IPS-18c (cell line): ENCODE results near the gene NPFF.
"Not testable (repeated sequence)": the region's sequence is repeated elsewhere in the genome, so short reads cannot be mapped to it uniquely, and the experiment has no call there.

Experiments used
- H3K4me3 ChIP-seq: 2 replicates; pipeline ENCODE4 v1.7.0; 2013; ENCODE audit warnings: low read depth, mild to moderate bottlenecking, low read length, moderate library complexity; ENCODE audit not compliant: insufficient read depth
- H3K9me3 ChIP-seq: one replicate; pipeline ENCODE4 v1.6.1; 2013; ENCODE audit warnings: mild to moderate bottlenecking, low read length, moderate library complexity; ENCODE audit not compliant: control insufficient read depth, insufficient read depth

The NPFF gene, protein sequence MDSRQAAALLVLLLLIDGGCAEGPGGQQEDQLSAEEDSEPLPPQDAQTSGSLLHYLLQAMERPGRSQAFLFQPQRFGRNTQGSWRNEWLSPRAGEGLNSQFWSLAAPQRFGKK

DNA sequence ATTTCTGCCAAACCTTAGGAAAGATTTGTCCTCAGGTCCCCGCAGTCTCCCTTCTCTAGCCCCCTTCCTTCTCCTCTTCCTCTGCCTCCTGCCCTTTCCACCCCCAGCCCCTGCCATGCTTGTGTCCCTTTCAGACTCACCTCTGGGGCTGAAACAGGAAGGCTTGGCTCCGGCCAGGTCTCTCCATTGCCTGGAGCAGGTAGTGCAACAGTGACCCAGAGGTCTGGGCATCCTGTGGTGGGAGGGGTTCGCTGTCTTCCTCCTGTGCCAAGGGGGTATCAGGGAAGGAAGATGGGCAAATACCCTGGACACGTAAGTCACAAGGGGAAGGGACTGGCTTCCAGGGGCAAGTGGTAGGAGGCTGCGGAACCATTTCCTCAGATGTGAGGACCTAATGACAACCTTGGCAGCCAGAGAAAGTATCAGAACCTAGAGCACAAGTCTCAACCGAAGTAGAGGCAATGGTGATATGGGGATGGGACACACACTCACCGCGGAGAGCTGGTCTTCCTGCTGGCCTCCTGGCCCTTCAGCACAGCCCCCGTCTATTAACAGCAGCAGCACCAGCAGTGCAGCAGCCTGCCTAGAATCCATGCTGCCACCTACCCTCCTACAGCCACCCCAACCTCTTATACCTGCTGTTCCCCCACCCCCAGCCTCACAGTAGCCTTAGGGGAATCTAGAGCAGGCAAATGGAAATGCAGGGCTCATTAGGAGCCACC is at the start of gene NPFF:
Gene NPFF, minus strand, starts transcription at position 604 of the 722 bp plus-strand sequence. Its CDS starts 10 bp downstream, at position 594.
- H3K4me3 ChIP-seq = no peak within 1 kb of the TSS

DNA sequence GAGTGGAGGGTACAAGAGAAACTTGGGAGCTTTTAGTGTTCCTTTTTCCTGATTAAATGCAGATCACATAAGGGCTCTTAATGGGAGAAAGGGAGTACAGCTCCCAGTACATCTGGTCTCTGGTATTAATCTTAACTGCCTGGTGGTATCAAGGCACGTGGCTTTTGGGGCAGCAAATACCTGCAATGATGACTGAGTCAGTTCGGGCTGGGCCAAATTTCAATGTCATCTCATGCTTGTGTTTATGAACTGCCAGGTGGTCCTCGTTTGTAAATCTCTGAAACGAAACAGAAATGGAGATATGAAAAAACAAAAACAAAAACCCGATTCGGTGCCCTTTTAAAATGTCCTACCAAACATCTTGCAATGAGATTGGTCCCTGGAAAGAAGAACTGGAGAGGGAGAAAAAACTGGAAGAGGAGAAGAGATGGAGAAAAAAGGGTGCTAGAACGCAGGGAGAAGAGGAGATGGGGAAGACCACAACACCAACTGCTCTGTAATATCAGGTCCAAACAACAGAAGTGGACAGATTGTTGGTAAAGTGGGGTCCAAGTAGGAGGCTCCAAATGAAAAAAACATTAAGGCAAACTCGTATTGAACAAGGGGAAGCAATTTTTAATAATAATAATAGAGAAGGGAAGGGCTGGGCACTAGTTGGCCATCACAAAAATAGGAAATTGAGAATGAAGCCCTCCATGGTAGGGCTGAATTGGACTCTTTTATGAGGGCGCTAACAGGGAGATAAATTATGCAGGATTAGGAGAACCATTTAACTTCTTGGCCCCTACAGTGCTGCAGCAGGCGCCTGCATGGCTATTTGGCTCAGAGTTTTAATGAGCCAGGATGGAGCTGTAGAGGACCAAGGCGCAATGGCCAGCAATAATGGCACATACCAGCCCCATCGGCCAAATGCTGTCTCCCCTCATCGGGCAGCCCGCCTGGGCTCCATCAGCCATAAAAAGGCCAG is 45.4 kb upstream of the NPFF start:
- H3K4me3 ChIP-seq = no peak overlapping the region
- H3K9me3 ChIP-seq = peaks cover 3% of the 10 kb centered on the region

More for the DNA sequence above, at the start of gene NPFF:
- H3K9me3 ChIP-seq = no peaks in the 10 kb centered on the region

DNA sequence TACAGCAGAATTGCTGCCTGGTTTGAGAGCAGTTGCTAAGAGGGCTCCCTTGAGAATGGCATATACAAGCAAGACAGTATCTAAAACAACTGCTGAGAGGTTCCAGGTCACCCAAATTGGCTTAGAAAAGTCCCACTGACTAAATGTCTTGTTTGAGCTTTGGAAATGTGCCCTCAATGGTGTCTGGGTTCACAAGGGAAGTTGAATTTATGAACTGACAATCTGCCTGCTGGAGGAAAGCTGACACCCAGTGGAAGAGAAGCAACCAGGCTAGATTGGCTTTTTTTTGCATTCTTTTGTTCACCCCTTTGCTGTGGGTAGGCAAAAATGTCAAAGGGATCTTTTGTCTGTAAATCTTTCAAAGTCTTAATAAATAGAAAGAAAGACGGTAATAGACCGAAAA is 44.6 kb upstream of the NPFF start:
- no peak overlapping the region for H3K4me3 ChIP-seq
- peaks cover 3% of the 10 kb centered on the region for H3K9me3 ChIP-seq

DNA sequence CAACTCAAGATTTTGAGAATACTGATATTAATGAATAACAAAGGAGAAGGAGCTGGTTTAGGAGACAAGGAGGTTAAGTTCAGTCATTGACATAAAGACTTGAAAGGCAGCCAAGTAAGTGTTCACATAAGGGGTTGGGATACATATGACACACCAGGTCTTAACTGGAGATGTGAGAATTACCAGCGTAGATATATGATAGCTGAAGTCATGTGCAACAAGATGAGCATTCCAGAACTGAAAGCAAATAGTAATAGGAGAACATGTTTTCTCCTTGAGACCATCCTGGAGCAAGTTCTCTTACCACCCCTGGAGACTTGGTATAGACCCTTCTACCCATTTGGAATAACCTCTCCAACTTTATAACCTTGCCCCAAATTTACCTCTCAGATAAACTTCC is 43.3 kb upstream of the NPFF start:
- Histone ChIP-seq H3K9me3 (peaks cover 3% of the 10 kb centered on the region), H3K4me3 (no peak overlapping the region)

DNA sequence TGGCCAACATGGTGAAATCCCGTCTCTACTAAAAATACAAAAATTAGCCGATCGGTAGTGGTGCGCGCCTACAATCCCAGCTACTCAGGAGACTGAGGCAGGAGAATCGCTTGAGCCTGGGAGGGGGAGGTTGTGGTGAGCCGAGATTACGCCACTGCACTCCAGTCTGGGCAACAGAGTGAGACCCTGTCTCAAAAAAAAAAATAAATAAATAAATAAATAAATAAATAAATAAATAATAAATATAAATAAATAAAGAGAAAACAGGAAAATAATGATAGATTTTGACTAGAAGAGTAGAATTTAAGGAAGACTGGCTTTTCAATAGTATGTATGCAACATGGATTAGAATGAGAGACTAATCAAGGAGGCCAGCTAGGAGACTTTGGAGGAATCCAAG is 42.8 kb upstream of the NPFF start:
- H3K9me3 ChIP-seq = not testable (repeated sequence)

DNA sequence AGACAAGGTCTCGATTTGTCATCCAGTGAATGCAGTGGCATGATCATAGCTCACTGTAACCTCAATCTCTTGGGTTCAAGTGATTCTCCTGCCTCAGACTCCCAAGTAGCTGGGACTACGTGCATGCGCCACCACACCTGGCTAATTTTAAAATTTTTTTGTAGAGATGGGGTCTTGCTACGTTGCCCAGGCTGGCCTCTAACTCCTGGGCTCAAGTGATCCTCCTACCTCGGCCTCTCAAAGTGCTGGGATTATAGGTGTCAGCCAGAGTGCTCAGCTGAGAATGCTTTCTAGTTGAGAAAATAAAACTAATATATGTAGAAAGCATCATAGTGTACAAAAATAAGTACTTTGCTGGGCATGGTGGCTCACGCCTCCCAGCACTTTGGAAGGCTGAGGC is 41.1 kb upstream of the NPFF start:
- not testable (repeated sequence) for H3K9me3 ChIP-seq, H3K4me3 ChIP-seq

More for the DNA sequence above, 42.8 kb upstream of the NPFF start:
- H3K4me3 ChIP-seq = not testable (repeated sequence)

DNA sequence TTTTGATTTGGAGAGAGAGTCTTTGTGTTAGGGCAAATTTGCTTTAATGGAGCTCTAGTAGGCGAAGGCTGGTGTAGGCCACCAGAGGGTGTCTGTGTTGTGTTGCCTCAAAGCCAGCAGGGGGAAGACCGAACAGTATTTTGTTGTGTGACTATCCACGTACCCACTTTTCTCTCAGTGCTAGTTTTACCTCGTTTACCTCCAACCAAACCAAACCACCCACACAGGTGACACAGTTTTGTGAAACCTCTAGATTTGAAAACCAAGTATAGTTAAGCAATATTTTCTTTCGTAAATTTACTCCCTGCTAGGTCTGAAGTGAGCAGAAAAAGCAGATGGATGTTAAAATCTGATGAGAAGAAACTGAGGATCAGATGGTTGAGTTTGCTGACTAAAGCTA is 36.3 kb upstream of the NPFF start:
- H3K9me3 ChIP-seq = peaks cover 3% of the 10 kb centered on the region
- no peak overlapping the region for H3K4me3 ChIP-seq

DNA sequence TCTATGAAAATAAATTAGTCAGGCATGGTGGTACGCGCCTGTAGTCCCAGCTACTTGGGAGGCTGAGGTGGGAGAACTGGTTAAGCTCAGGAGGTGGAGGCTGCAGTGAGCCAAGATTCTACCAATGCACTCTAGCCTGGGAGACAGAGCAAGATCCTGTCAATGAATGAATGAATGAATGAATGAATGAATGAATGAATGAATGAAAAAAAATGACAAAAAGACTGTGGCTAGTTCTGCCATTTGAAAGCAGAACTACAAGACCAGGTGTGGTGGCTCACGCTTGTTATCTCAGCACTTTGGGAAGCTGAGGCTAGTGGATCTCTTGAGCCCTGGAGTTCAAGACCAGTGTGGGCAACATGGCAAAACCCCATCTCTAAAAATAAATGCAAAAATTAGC is 32.2 kb upstream of the NPFF start:
- Histone ChIP-seq H3K4me3 (no peak overlapping the region), H3K9me3 (no peaks in the 10 kb centered on the region)

DNA sequence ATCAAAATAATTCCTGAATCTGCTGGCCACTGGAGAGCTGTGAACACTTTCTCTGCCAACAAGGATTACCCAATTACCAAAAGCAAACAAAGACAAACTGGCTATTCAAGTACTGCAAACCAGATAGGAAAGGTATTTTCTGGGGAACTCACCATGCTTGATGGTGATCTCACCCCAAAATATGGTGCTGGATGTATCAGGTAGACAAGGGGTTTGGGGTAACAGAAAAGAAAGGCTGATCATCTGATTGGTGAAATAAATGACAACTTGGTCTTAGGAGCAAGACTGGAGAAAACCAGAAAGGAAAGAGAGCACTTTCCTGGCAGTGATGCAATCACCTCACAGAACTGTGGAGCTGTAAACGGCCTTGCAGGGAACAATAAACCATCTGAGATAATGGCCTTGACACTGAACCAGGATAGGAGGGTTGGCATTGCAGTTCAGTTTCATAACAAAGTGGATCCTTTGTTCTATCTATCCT is 31.0 kb upstream of the NPFF start:
- H3K4me3 ChIP-seq = no peak overlapping the region
- H3K9me3 ChIP-seq = peaks cover 2% of the 10 kb centered on the region

DNA sequence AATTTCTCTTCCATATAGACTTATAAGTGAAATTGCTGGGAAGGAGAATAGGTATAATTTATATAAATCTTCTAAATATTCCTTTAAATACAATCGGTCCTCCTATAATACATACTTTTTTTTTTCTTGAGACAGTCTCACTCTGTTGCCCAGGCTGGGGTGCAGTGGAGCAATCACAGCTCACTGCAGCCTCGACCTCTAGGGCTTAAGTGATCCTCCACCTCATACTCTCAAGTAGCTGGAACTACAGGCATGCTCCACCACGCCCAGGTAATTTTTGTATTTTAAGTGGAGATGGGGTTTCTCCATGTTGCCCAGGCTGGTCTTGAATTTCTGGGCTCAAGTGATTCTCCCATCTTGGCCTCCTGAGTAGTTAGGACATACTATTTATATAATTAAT is 29.7 kb upstream of the NPFF start:
- H3K4me3 ChIP-seq = no peak overlapping the region
- peaks cover 2% of the 10 kb centered on the region for H3K9me3 ChIP-seq

DNA sequence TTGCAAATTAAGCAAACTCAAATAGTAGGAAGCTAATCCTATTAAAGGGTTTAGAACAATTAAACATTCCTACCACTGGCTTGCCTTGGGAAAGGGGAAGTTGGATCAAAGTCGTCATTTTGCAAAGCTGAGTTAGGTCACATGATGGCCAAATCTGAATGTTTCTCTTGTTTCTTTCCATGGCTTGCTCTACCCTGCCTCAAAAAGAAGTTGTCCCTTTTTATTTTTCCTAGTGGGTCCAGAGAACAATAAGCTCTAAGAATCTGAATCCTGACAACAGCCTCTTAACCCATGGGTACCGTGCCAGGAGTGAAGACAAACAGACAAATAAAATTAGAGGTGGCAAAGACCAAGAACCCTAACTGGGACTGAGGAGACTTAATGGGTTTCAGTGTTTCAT is 26.2 kb upstream of the NPFF start:
- no peak overlapping the region for H3K4me3 ChIP-seq
- peaks cover 2% of the 10 kb centered on the region for H3K9me3 ChIP-seq

DNA sequence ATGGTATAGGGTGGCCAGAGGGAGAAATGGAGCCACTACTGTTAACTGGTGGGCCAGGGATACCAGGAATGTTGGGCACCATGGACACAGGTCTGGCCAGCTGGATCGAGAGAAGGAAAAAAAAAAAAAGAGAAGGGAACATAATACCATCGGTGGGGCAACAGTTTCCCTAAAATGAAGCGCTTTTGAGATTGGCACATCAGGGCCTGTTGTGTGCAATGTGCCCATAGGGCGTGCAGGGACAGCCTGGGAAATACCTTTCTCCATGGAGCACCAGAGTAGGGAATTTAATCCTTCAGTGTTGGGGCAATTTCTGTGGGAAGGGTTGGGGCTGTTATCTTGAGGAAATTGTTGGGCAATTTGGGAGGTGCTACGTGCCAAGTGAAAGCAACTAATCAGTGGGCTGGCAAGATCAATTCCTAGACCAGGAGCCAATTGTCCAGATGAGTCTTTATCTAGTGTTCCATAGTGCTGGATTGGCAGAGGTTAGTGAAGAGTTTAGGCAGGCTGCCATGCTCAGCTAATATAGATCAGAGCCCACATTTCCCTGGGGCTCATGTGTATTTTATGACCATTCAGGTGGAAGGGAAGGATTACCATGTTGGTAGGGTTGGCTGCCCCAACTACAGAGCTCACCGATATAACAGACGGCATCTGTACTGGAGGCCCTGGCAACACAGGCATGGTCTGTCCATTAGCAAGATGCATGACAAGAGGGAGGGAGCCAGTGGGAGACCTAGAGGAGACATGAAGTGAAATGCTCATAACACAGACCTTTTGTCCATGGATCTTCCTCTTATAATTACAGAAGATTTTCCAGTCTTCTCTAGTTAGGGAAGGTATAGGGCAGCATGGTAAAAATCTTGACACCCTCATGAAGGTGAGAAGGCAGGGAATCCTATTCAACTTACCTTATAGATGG is 25.5 kb upstream of the NPFF start:
- Histone ChIP-seq H3K9me3 (peaks cover 2% of the 10 kb centered on the region), H3K4me3 (no peak overlapping the region)

DNA sequence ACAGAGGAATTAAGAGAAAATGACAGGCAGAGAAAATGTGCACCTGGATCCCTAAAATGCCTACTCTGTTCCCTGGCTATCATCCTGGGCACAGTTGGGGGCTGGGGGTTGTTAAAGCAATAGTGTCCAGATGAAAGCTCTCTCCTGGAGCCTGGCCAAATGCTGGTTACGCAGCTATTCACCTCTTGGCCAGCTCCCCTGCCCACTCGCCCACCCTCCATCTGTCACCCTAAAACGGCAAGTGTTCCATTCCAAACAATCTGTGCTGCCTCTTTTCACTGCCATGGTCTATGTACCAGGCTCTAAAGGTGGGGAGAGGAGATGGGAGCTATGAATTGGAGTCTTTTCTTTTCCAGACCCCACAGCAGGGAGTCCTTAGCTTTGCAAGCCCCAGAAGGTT is 24.7 kb upstream of the NPFF start:
- H3K9me3 ChIP-seq = peaks cover 2% of the 10 kb centered on the region
- H3K4me3 ChIP-seq = no peak overlapping the region

DNA sequence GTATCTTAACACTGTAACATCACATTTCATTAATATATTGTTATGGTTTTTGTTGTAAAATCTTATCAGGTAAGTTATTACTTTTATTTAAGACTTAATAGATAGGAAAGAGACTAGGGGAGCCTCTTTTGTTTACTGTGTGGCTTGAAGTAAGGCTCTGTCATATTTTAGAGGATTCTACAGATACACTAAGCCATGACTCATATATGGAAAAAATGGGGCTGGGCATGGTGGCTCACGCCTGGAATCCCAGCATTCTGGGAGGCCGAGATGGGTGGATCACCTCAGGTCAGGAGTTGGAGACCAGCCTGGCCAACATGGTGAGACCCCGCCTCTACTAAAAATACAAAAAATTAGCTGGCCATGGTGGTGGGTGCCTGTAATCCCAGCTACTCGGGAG is 23.6 kb upstream of the NPFF start:
- H3K9me3 ChIP-seq = peaks cover 2% of the 10 kb centered on the region
- no peak overlapping the region for H3K4me3 ChIP-seq

DNA sequence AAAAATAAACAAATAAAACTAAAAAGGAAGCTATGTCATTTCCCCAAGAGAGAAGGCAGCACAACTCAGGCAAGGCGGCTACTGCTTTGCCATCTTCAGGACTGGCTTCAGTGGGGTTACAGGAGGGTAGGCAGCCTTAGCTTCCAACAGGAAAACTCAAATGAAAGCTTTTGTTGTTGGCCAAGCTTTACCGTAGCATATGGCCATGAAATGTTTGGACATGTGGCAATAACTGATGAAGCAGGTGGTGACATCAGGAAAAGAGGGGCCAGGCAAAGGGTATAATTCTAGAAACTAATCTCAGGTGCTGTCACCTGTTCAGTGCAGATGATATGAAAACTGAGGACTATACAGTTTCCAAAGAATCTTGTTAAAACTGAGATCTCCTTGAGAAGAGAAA is 22.8 kb upstream of the NPFF start:
- peaks cover 2% of the 10 kb centered on the region for H3K9me3 ChIP-seq
- no peak overlapping the region for H3K4me3 ChIP-seq

DNA sequence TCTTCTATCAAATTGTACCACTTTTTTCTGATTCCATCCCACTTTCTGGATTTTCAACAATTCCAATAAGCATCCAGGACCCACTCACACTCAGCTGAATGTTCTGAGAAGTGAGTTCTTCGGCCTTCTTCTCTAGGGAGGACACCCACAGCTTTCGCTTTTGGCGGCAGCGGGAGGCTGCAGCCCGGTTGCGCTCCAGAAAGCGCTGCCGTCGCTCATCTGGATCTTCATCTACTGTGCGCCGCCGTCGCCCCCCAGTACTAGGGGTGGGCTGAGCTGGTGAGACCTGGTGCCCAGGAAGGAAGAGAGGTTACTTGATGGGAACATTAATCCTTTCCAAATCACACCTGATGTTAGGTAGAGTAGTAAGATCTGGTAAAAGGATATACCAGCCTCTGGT is 17.2 kb upstream of the NPFF start:
- Histone ChIP-seq H3K4me3 (no peak overlapping the region), H3K9me3 (no peaks in the 10 kb centered on the region)

DNA sequence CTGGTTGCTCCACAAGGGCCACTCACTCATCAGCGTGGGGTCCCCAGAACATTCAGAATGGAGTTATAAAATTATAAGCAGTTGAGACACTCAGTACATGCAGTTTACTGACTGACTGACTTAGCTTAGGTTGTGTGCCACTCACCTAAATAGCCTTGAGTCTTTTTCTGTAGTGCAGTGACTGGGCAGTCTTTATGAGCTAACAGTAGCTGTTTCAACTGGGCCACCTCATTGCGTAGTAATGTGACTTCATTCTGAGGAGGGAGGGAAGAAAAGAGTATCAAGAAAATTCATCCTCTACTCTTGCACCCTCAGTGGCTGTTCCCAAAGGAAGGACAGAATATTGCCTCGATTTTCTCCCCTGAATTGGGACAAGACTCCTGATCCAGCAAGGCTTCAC is 15.8 kb upstream of the NPFF start:
- H3K9me3 ChIP-seq = no peaks in the 10 kb centered on the region
- no peak overlapping the region for H3K4me3 ChIP-seq
